Stimulated activated CD4-positive, alpha-beta T cell treated with anti-CD3 and anti-CD28 coated beads, Interleukin-12 subunit alpha, Interleukin-12 subunit beta, amount 100 ng/mL, for 4 hours (primary cell): ENCODE measurements around the gene KRTAP1-3.
"Not testable (repeated sequence)": the region's sequence is repeated elsewhere in the genome, so short reads cannot be mapped to it uniquely, and the experiment has no call there.

ENCODE experiments used
- DNase-seq: peaks from one replicate; pipeline ENCODE4 v3.0.0-alpha.2; 2020

The KRTAP1-3 gene

GRCh38 chr17:41054025-41054424 is 19.4 kb upstream of the KRTAP1-3 start:
- no peak for DNase-seq

GRCh38 chr17:41052566-41052965 is 17.9 kb upstream of the KRTAP1-3 start:
- DNase-seq = no peak

- DNase-seq = no peak
These were observed 14.4 kb upstream of the KRTAP1-3 start for GRCh38 chr17:41049110-41049509.

- no peak for DNase-seq
These were observed 13.8 kb upstream of the KRTAP1-3 start for GRCh38 chr17:41048441-41048840.

GRCh38 chr17:41046735-41047465 is 12.2 kb upstream of the KRTAP1-3 start, which contains the start of gene KRTAP2-1:
Gene KRTAP2-1, minus strand, starts transcription at chr17:41047316. Its CDS starts 49 bp downstream, at chr17:41047267.
- not testable (repeated sequence) for DNase-seq

GRCh38 chr17:41042953-41043352 is 8.3 kb upstream of the KRTAP1-3 start:
- DNase-seq = no peak

- not testable (repeated sequence) for DNase-seq
These were observed 6.3 kb upstream of the KRTAP1-3 start, which contains the start of gene KRTAP1-1 for GRCh38 chr17:41040783-41041571. Gene KRTAP1-1, minus strand, starts transcription at chr17:41041450. Its CDS starts 53 bp downstream, at chr17:41041397.

- no peak for DNase-seq
These were observed 3.2 kb upstream of the KRTAP1-3 start for GRCh38 chr17:41037853-41038350.

- no peak for DNase-seq
These were observed 4.9 kb downstream of the KRTAP1-3 start, which contains the start of gene KRTAP1-4 for GRCh38 chr17:41029633-41030245. Gene KRTAP1-4, minus strand, starts transcription at chr17:41030195. Its CDS starts 117 bp downstream, at chr17:41030078.

- DNase-seq = no peak
These were observed 7.8 kb downstream of the KRTAP1-3 start, which contains the start of gene KRTAP1-5 for GRCh38 chr17:41026715-41027471. Gene KRTAP1-5, minus strand, starts transcription at chr17:41027208. Its CDS starts 53 bp downstream, at chr17:41027155.

GRCh38 chr17:41024697-41025096 is 10.0 kb downstream of the KRTAP1-3 start:
- DNase-seq = no peak

- no peak for DNase-seq
These were observed 14.3 kb downstream of the KRTAP1-3 start for GRCh38 chr17:41020336-41020735.

GRCh38 chr17:41019415-41019814 is 15.3 kb downstream of the KRTAP1-3 start:
- no peak for DNase-seq

GRCh38 chr17:41018541-41018940 is 16.1 kb downstream of the KRTAP1-3 start:
- DNase-seq = no peak

- DNase-seq = no peak
These were observed 18.0 kb downstream of the KRTAP1-3 start for GRCh38 chr17:41016578-41017215.

GRCh38 chr17:41015454-41015853 is 19.2 kb downstream of the KRTAP1-3 start:
- no peak for DNase-seq

- no peak for DNase-seq
These were observed 21.1 kb downstream of the KRTAP1-3 start for GRCh38 chr17:41013606-41014005.

GRCh38 chr17:41013181-41013580 is 21.5 kb downstream of the KRTAP1-3 start:
- no peak for DNase-seq

GRCh38 chr17:41012326-41013120 is 22.2 kb downstream of the KRTAP1-3 start:
- DNase-seq = no peak

GRCh38 chr17:41010441-41010840 is 24.2 kb downstream of the KRTAP1-3 start:
- DNase-seq = no peak

- DNase-seq = no peak
These were observed 24.7 kb downstream of the KRTAP1-3 start for GRCh38 chr17:41009936-41010335.
